Measurements from ENCODE around the gene OBSL1. TPM values are rescaled to one million over a fixed set of nuclear protein-coding genes. Genes with fewer than 3 reads are reported as not detected.
A peak's percentile ranks its signal among the peaks of the same experiment; 100 is the strongest.

OBSL1 gene
- total and polyA plus RNA-seq, 2 donors from 2014 or later, result 89.5 to 123 TPM

GRCh38 chr2:219598308-219599078 lies 27.2 kb upstream of the OBSL1 start:
- Histone ChIP-seq H3K4me1 (ENCODE audit: control insufficient read depth in 2 of 3, insufficient read depth in 2 of 3, low read depth in 1 of 3, low read length in 3 of 3) (peaks cover 10 to 13% (median 10%) of the 10 kb centered on the region in 3 donors), H3K4me3 (ENCODE audit: low read length in 3 of 3) (peak overlapping the region; percentile 77 to 99 (median 90)), H3K27me3 (ENCODE audit: control insufficient read depth, insufficient read depth, low read length) (no peaks in the 10 kb centered on the region), H3K9me3 (ENCODE audit: control insufficient read depth in 2 of 3, insufficient read depth in 1 of 3, low read length in 3 of 3) (no peaks in the 10 kb centered on the region), H3K36me3 (ENCODE audit: control insufficient read depth in 2 of 3, insufficient read depth in 3 of 3, low read length in 3 of 3) (peaks cover 0 to 17% (median 5%) of the 10 kb centered on the region in 3 donors), H3K27ac (ENCODE audit: low read depth in 2 of 2, low read length in 2 of 2) (peak overlapping the region; percentile 93 to 98), H3K9ac (ENCODE audit: low read length in 3 of 3) (peak overlapping the region; percentile 67 to 97 (median 88))
- no peak for FAIRE-seq
- intact Hi-C loops (cut with DNase I), result no loop called here
- no peak for TF ChIP-seq CTCF (IDR thresholded peaks at IDR 0.05; ENCODE audit: borderline replicate concordance, extremely low read depth, insufficient read depth)
- DNase-seq, result peak in 1 of 5 donors; percentile 10

- H3K4me3 ChIP-seq (ENCODE audit: low read length in 3 of 3), result peak within 1 kb of the TSS; percentile 77 to 99 (median 90)
- no peaks in the 10 kb centered on the region for H3K9me3 ChIP-seq (ENCODE audit: control insufficient read depth in 2 of 3, insufficient read depth in 1 of 3, low read length in 3 of 3)
- peaks cover 10 to 13% (median 10%) of the 10 kb centered on the region in 3 donors for H3K4me1 ChIP-seq (ENCODE audit: control insufficient read depth in 2 of 3, insufficient read depth in 2 of 3, low read depth in 1 of 3, low read length in 3 of 3)
- H3K36me3 ChIP-seq (ENCODE audit: control insufficient read depth in 2 of 3, insufficient read depth in 3 of 3, low read length in 3 of 3), result peaks cover 0 to 17% (median 5%) of the 10 kb centered on the region in 3 donors
- no peak for TF ChIP-seq CTCF (IDR thresholded peaks at IDR 0.05; ENCODE audit: borderline replicate concordance, extremely low read depth, insufficient read depth)
- H3K27me3 ChIP-seq (ENCODE audit: control insufficient read depth, insufficient read depth, low read length), result no peaks in the 10 kb centered on the region
- FAIRE-seq, result no peak
- peak; percentile 98 to 99 (median 99) for DNase-seq
- intact Hi-C loops (cut with DNase I), result no loop called here
- H3K27ac ChIP-seq (ENCODE audit: low read depth in 2 of 2, low read length in 2 of 2), result peak within 1 kb of the TSS; percentile 93 to 98
- peak within 1 kb of the TSS; percentile 83 to 97 (median 88) for H3K9ac ChIP-seq (ENCODE audit: low read length in 3 of 3)
Measured at GRCh38 chr2:219597552-219598307, 26.4 kb upstream of the OBSL1 start, which contains the start of gene STK11IP. STK11IP (plus strand) TSS chr2:219597857; CDS start chr2:219598120, 263 bp downstream.

GRCh38 chr2:219596954-219597551 lies 25.7 kb upstream of the OBSL1 start:
- Histone ChIP-seq H3K4me1 (ENCODE audit: control insufficient read depth in 2 of 3, insufficient read depth in 2 of 3, low read depth in 1 of 3, low read length in 3 of 3) (peaks cover 10 to 13% (median 10%) of the 10 kb centered on the region in 3 donors), H3K27ac (ENCODE audit: low read depth in 2 of 2, low read length in 2 of 2) (peak overlapping the region; percentile 93 to 98), H3K9ac (ENCODE audit: low read length in 3 of 3) (peak overlapping the region; percentile 83 to 97 (median 88)), H3K9me3 (ENCODE audit: control insufficient read depth in 2 of 3, insufficient read depth in 1 of 3, low read length in 3 of 3) (no peaks in the 10 kb centered on the region), H3K27me3 (ENCODE audit: control insufficient read depth, insufficient read depth, low read length) (no peaks in the 10 kb centered on the region), H3K4me3 (ENCODE audit: low read length in 3 of 3) (peak overlapping the region; percentile 77 to 99 (median 90)), H3K36me3 (ENCODE audit: control insufficient read depth in 2 of 3, insufficient read depth in 3 of 3, low read length in 3 of 3) (peaks cover 0 to 10% (median 0%) of the 10 kb centered on the region in 3 donors)
- no peak for TF ChIP-seq CTCF (IDR thresholded peaks at IDR 0.05; ENCODE audit: borderline replicate concordance, extremely low read depth, insufficient read depth)
- DNase-seq (peak in 1 of 5 donors; percentile 60), FAIRE-seq (no peak)
- intact Hi-C loops (cut with DNase I), result no loop called here

All from kidney (tissue), 14 donors.